NB4 (cell line): ENCODE measurements around the gene ADGRG1.

Experiments used
- MYC ChIP-seq: IDR thresholded peaks from 2 replicates; pipeline ENCODE4 v1.6.1; 2011; ENCODE audit warnings: low read depth, low read length
- TF ChIP-seq, protein P1 (sequence below): IDR thresholded peaks from 2 replicates; pipeline ENCODE4 v1.6.1; 2011; ENCODE audit warnings: low read depth, low read length
- TF ChIP-seq, protein P2 (sequence below): IDR thresholded peaks from one replicate; pipeline ENCODE4 v1.5.1; 2012; ENCODE audit warnings: low read depth, low read length

DNA sequence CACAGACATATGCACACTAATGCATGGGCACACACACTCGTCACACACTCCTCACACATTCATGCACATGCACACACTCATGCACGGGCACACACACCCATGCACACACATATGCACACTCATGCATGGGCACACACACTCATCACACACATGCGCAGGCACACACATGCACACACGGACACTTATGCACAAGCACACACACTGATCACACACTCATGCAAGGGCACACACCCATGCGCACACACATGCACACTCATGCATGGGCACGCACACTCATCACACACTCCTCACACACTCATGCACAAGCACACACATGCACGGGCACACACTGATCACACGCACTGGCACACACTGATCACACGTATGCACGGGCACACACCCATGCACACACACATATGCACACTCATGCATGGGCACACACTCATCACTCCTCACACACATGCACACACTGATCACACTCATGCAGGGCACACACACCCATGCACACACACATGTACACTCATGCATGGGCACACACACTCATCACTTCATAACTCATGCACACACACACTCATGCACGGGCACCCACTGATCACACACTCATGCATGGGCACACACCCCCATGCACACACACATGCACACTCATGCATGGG lies 16.1 kb downstream of the ADGRG1 start:
- no peak for TF ChIP-seq MYC
- TF ChIP-seq, protein P1, sequence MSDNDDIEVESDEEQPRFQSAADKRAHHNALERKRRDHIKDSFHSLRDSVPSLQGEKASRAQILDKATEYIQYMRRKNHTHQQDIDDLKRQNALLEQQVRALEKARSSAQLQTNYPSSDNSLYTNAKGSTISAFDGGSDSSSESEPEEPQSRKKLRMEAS: no peak
- TF ChIP-seq, protein P2, sequence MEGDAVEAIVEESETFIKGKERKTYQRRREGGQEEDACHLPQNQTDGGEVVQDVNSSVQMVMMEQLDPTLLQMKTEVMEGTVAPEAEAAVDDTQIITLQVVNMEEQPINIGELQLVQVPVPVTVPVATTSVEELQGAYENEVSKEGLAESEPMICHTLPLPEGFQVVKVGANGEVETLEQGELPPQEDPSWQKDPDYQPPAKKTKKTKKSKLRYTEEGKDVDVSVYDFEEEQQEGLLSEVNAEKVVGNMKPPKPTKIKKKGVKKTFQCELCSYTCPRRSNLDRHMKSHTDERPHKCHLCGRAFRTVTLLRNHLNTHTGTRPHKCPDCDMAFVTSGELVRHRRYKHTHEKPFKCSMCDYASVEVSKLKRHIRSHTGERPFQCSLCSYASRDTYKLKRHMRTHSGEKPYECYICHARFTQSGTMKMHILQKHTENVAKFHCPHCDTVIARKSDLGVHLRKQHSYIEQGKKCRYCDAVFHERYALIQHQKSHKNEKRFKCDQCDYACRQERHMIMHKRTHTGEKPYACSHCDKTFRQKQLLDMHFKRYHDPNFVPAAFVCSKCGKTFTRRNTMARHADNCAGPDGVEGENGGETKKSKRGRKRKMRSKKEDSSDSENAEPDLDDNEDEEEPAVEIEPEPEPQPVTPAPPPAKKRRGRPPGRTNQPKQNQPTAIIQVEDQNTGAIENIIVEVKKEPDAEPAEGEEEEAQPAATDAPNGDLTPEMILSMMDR: no peak
